Stimulated activated CD8-positive, alpha-beta memory T cell treated with anti-CD3 and anti-CD28 coated beads, Interleukin-4, amount 100 ng/mL, for 48 hours (primary cell): ENCODE data around the gene DNPEP.

Source experiments
- DNase-seq: peaks from one replicate; pipeline ENCODE4 v3.0.0-alpha.2; 2020

The DNPEP gene

DNA sequence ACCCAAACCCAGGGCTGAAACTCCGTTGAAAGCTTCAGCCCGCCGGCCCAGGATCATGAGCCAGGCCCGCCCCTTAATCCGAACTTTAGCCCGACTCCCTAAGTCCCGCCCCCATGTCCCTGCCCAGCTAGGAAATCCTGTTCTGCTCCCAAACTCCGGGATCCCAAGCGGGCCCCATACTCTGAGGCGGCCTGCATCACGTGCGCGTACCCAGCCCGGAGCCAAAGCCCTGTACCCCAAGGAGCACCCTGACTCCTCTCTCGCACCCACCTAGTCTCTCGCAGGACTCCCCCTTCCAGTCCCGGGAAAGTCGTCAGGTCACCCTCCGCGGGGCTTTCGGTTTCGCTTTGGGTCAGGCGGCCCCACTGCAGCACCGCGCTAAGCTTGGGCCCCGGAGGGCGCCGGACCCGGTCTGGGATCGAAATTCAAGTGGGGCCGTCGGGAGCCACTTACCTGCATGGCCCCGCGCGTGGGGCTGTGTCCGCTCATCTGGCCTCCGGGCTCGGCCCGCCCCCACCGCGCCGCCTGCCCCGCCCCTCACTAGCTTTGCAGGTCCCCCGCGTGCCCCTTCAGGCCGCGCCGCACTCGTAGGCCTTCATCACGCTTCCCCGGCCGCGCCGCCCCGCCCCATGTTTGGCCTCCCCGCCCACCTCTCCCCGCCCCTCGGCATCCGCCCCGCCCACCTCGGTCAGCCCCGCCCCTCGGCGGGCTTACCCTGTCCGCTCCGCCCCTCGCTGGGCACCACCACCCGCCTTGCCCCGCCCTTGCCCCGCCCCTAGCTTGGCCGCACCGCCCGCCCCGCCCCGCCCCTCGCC is at the start of gene DNPEP:
DNPEP (minus strand) TSS at position 607 of the 815 bp plus-strand sequence; CDS start at position 489, 118 bp downstream.
- peak; percentile 97 for DNase-seq

GRCh38 chr2:219437141-219437540 is 49.4 kb upstream of the DNPEP start:
- no peak for DNase-seq

GRCh38 chr2:219436491-219436890 is 48.8 kb upstream of the DNPEP start:
- no peak for DNase-seq

DNA sequence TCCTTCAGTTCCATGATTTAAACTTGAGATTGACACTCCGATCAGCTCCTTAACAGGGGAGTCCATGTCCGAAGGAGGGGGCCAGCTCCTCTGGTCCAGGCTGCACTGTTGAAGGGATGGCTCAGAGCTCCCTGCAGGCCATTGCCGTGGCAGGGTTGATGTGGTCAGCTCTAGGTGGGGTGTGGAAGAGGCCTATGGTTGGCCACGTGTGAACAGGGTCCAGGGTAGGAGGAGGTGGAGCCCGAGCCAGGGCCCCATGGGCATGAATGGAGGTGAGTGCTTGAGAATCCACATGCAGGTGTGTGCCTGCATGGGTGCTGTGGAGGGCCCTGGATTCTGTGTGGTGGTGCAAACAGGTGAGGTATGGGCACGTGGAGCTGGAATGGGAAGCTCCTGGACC is 48.0 kb upstream of the DNPEP start:
- DNase-seq, result no peak

- no peak for DNase-seq
Measured at GRCh38 chr2:219434718-219435525, 47.2 kb upstream of the DNPEP start, which contains the start of gene SPEG. SPEG (plus strand) TSS chr2:219434843; CDS start chr2:219434978, 135 bp downstream.

DNA sequence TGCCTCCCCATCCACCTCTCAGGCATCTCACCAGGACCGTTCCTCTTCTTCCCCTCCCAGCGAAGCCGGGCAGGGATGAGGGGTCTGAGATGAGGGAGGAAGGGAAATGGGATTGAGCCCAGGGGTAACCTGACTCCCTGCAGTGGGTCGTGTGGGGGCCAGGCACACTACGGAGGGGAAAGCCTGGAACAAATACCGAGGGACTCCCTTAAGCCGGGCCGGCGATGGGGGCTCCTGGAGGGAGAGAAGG is 46.7 kb upstream of the DNPEP start:
- no peak for DNase-seq

- peak; percentile 69 for DNase-seq
Measured at GRCh38 chr2:219433666-219434467, 46.2 kb upstream of the DNPEP start.

DNA sequence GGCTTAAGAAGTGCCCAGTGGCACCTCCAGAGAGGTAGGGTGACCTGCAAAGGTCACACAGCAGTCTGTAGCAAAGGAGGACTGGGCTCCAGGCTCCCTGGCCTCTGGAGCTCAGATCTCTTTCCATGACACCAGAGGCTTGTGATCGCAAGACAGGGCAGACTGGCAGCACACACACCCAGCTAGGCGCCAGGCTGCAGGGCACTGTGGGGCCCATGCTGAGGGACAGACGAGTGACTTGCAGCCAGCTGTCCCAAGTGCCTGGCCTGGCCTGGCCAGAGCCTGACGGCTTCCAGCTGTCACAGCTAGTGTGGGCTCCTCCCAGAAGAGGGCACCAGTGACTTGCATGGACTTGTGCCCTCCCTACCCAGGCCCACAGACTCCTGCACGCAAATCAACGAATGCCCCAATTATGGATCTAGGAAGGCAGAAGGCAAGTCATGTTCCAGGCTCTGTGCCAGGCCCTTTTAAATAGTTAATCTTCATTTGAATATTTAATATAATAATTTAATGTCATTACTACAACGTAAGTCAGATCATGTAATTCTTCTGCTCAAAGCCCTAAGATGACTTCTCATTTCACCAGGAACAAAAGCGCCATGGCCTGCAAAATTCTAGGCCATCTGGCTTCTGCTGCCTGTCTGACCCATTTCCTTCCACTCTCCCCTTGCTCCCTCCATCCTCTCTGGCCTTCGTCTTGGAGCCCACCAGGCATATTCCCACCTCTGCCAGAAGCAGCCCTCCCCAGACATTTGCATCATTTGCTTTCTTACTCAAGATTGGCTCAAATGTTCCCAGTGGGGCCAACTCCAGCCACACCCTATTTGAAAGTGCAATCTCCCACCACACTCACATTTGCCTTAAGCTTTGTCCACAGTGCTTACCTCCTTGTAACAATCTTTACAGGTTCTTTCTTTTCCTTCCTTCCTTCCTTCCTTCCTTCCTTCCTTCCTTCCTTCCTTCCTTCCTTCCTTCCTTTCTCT is 43.2 kb upstream of the DNPEP start:
- DNase-seq, result no peak

GRCh38 chr2:219429958-219430606 is 42.4 kb upstream of the DNPEP start:
- no peak for DNase-seq

DNA sequence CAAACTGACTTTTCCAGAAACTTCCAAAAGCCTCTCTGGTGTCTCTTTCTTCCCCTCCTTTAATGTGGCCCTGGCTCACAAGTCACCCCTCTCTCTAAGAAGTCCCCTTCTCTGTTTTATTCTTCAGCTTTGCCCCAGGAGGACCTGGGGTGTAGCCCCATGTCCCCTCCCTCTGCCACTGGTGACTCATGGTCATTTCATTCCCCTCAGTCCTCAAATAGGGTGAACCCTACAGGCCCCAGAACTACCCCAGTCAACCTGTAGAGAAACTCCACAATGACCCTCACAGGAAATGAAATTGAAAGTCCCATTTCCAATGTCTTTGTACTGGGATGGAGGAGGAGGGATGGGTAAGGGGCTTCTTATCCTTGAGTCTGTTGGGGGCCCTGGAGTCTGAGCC is 40.8 kb upstream of the DNPEP start:
- DNase-seq, result no peak

DNA sequence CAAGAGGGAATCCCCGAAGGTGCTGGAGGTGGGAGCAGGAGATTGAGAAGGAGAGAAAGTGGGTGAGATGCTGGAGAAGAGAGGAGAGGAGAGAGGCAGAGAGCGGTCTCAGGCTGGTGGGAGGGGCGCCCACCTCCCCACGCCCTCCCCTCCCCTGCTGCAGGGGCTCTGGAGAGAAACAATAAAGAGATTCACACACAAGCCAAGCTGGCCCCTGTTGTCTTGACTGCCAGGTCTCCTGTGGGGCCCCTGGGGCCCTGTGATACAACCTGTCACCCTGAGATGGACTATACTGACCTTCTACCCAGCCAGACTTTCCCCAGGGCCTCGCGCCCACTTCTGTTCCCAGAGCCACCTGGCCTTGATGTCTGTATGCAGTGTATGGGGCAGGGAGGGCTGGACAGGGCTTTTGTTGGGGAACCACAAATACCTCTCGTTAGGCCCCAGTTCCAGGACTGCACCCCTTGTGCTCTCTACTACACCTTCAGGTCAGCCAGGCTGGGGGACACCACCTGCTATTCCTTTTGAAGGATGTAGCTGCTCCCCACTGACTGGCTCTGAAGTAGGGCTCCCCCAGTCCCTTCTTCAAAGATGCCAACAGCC is 38.9 kb upstream of the DNPEP start:
- no peak for DNase-seq

- DNase-seq, result no peak
Measured at GRCh38 chr2:219426068-219426443, 38.3 kb upstream of the DNPEP start.

DNA sequence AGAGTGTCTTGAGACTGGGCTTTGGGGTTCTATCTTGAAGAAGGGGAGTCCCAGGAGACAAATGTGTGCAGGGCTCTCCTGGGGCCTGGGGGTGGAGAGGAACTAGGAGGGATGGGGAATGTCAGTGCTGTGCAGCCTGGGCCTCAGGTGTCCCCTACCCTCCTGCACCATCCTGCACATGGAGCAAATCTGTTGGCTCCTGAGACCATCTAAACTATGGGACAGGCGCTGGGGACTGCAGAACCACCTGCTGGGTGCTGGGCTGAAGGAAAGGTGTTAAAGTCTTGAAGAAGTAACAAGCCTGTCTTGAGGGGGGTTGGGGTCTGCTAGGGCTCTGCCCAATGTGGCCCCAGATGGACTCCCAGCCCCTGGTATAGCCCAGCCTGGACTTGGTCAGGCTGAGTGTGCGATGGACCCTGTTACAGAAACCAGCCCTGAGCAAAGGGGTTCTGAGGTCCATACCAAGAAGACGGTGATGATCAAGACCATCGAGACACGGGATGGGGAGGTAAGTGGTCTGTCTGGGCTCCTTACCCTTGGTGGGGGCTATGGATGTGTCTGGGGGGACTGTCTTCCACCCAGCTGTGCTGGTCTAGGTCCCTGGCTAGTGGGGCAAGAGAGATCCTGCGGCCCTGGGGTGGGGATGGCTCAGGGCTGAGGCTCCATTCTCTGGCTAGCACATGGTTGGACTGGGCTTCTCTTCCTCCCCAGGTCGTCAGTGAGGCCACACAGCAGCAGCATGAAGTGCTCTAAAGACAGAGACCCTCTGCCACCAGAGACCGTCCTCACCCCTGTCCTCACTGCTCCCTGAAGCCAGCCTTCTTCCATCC is 37.7 kb upstream of the DNPEP start:
- DNase-seq, result no peak

DNA sequence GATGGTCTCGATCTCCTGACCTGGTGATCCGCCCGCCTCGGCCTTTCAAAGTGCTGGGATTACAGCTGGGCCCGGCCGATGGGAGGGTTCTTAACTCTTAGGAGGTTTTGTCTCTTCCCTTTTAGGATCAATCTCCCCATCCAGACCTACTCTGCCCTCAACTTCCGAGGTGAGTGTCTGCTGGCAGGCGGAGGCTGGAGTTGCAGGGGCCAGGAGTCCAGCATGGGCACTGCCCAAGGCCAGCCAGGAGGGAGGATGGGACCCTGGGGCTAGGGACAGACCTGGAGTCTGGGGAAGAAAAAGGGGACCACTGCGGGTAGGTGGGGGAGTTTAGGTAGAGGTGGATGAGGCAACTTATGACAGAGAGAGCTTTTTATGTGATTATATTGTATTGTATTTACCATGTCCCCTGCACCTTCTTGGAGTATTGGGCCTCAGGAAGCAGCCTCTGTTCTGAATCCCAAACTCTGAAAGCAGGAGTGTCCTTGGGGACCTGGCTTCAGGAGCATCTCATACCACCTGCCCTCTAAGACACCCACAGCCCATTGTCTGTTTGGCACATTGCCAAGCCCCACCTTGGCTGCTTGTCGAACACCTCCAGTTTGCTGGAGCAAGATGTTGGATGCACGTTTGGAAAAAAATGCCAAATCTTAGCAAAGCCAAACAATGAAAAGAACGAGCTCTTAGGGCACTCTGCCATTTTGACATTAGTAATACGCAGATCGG is 36.1 kb upstream of the DNPEP start:
- DNase-seq, result no peak

GRCh38 chr2:219422952-219423534 is 35.3 kb upstream of the DNPEP start:
- DNase-seq, result no peak

DNA sequence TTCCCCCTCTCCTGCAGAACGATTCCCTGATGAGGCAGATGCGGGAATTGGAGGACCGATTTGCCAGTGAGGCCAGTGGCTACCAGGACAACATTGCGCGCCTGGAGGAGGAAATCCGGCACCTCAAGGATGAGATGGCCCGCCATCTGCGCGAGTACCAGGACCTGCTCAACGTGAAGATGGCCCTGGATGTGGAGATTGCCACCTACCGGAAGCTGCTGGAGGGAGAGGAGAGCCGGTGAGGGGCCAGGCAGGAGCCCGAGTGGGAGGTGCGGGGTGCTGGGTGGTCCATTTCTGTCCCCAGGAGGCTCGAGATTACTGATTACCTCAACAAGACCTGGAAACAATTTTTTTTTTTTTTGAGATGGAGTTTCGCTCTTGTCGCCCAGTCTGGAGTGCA is 33.6 kb upstream of the DNPEP start:
- no peak for DNase-seq

- no peak for DNase-seq
Measured at GRCh38 chr2:219420687-219421086, 33.0 kb upstream of the DNPEP start.

DNA sequence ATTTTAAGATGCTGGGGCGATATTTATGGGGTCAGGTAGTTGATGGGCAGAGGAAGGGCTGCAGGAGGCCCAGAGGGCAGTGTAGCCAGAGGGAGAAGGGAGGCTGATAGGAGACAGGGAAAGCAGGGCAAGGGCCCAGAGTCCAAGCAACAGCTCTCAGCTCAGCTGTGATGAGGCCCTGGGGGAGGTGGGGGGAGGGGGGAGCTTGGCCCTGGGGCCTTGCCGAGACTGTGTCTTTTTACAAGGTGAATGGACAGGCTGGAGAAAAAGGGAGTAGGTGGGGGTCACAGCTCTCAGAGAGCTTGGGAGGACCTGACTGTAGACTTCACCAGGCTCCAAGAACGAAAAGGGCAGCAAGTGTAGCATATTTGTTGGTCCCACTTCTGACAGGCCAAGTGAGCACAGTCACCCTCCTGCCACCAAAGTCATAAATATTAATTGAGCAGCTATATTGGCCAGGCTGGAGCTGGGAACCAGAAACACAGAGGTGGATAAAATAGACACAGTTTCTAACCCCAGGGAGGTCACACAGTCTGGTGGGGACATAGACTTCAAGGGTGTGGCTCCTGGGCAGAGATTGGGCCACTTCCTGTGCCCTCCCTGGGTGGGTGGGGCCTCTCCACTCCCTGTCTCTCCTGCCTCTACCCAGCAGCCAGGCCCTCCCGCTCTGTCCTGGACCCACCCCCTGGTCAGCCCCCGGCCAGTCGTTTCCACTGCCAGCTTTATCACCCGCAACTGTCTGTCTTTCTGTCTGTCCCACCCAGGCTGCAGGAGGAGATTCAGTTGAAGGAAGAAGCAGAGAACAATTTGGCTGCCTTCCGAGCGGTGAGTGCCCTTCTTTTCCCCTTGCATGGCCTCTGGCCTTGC is 31.9 kb upstream of the DNPEP start:
- no peak for DNase-seq
